NAMALWA (cell line): ENCODE data around the gene TRIM41.
"Not testable (repeated sequence)": the region's sequence is repeated elsewhere in the genome, so short reads cannot be mapped to it uniquely, and the experiment has no call there.

ENCODE experiments used
- DNase-seq: peaks from one replicate; pipeline ENCODE4 v3.0.0-alpha.2; 2015; ENCODE audit warnings: low spot score

The TRIM41 gene

GRCh38 chr5:181210698-181211097 is 12.4 kb upstream of the TRIM41 start:
- DNase-seq: not testable (repeated sequence)

GRCh38 chr5:181211208-181211607 is 11.9 kb upstream of the TRIM41 start:
- DNase-seq: peak; percentile 43

GRCh38 chr5:181212080-181212479 is 11.0 kb upstream of the TRIM41 start:
- DNase-seq: no peak

- no peak for DNase-seq
Measured at GRCh38 chr5:181212934-181213333, 10.1 kb upstream of the TRIM41 start.

- DNase-seq: not testable (repeated sequence)
Measured at GRCh38 chr5:181214249-181214648, 8.8 kb upstream of the TRIM41 start.

GRCh38 chr5:181215997-181216989 is 6.8 kb upstream of the TRIM41 start:
- DNase-seq: peak; percentile 82

GRCh38 chr5:181217111-181217802 is 5.8 kb upstream of the TRIM41 start:
- DNase-seq: peak; percentile 77

- peak; percentile 74 for DNase-seq
Measured at GRCh38 chr5:181217803-181218062, 5.3 kb upstream of the TRIM41 start.

GRCh38 chr5:181218795-181219124 is 4.3 kb upstream of the TRIM41 start:
- no peak for DNase-seq

- no peak for DNase-seq
Measured at GRCh38 chr5:181219262-181220177, 3.6 kb upstream of the TRIM41 start.

GRCh38 chr5:181220178-181220515 is 2.9 kb upstream of the TRIM41 start:
- DNase-seq: no peak

GRCh38 chr5:181221105-181221791 is 1.8 kb upstream of the TRIM41 start:
- DNase-seq: no peak

- DNase-seq: peak; percentile 97
Measured at GRCh38 chr5:181221792-181222629, 1.1 kb upstream of the TRIM41 start.

- DNase-seq: no peak
Measured at GRCh38 chr5:181222630-181223057, 437 bp upstream of the TRIM41 start.

GRCh38 chr5:181223729-181224389 is 778 bp downstream of the TRIM41 start:
- DNase-seq: peak; percentile 71

GRCh38 chr5:181224390-181225229 is 1.5 kb downstream of the TRIM41 start:
- no peak for DNase-seq

- no peak for DNase-seq
Measured at GRCh38 chr5:181229996-181230395, 6.9 kb downstream of the TRIM41 start.

GRCh38 chr5:181230551-181230950 is 7.5 kb downstream of the TRIM41 start:
- peak; percentile 47 for DNase-seq

GRCh38 chr5:181231432-181231831 is 8.4 kb downstream of the TRIM41 start:
- no peak for DNase-seq
